Measurements from ENCODE around the gene DPYD.

DNA sequence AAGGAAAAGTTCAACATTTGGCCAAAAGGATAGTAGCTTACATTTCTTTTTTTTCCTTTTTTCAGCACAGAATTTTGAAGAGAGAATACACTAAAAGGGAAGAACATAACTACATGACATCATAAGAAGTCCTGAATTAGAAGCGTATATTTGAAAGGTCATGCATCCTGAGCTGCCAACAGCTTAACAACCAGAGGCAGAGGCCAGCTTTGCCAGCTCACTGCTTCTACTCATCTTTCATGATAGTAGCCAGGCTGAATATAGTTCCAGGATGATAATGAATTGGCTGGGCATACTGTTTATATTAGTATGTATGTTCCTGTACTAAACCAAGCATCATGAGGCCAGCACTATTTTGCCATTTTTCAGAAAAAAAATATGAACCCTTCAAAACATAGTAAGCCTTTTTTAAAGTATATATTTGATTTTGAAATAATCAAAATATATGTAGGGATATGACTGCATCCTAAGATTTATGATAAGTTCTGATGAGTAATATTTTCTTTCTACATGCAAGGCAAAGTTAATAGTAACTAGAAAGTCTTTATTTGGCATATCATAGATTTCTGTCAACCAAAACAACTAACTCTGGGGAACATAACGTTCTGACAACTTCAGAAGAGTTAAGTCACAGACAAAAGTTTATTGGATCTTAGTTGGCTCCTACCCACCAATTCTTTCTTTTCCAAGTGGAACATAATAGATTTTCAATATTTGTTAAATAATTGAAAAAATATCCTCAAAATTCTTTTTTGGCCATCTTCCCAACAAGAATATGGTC lies 123.2 kb downstream of the DPYD start:
- TF ChIP-seq ZNF274 (IDR thresholded peaks at IDR 0.05; ENCODE audit: low read depth, low read length) (no peak), YY1 (IDR thresholded peaks at IDR 0.05; ENCODE audit: insufficient read depth, insufficient read length) (no peak), SUZ12 (IDR thresholded peaks at IDR 0.05; ENCODE audit: extremely low read depth, insufficient read depth, insufficient read length) (no peak)
